Activated CD8-positive, alpha-beta memory T cell treated with anti-CD3 and anti-CD28 coated beads, Interleukin-2, amount 50 U/mL, for 48 hours (primary cell): ENCODE data around the gene H1-8.

ENCODE experiments used
- DNase-seq: peaks from one replicate; pipeline ENCODE4 v3.0.0-alpha.2; 2020

Gene H1-8

DNA sequence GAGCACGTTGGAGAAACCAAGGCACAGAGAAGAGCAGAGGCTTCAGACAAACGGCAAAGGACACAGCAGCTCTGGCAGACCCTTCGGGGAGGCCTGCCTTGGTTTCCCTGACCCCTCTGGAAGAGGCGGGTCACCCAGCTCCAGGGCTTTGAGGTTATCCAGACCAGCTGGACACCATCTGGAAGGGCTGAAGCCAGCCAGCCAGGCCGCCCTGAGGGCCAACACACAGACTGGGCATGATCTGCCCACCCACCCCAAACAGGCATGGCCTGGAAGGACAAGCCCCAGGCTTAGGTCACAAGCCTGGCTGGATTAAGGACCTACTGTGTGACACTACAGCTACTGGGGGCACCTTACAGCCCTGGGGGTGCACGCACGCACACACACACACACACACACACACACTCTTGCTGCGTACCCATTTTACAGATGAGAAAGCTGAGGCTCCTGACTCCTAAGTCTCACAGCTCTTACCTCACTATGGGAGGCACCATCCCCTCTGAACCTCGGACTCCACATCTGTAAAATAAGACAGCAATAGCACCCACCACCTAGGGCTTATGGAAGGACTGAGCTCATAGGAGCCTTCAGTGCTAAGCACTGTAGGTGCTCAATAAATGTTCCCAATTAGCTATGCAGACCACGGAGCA lies 52.7 kb downstream of the H1-8 start:
- DNase-seq, result no peak

DNA sequence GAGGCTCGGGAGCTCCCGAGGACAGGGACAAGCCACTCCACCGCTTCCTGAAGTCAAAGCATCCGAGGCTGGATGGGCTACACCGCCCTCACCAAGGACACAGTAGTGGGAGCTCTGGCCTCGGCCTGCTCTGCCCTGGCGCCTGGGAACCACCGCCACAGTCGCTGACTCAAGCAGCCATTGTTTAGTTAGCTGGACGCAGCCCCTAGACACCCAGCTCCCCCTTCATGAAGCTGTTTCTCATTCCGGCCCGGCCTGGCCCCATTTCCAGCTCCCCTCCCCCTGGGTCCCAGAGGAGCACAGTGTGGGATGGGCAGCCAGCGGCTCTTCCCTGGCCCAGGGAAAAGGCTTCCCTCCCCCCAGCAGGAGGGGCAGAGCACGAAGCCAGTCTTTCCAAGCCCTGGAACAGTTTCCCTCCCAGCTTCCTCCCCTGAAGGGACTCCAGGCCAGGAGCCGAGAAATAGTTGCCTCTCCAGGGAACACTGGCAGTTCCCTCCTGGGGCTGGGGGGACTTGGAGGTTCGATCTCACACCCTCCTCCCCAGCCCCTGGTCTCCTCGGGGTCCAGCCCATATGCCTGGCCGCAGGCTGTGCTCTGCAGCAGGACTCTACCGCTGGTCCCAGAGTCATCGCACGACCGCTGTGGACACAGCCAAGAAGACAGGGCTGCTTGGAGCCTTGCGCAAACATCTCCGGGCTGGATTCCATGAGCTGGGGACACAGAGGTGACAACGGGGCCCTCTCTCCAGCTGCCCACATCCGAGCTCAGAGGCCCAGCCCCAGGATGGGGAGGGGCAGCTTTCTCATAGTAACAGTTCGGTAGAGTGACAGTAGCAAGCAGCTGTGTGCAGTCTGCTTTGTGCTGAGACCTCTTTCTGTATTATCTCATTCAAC lies 53.5 kb downstream of the H1-8 start:
- DNase-seq, result no peak

DNA sequence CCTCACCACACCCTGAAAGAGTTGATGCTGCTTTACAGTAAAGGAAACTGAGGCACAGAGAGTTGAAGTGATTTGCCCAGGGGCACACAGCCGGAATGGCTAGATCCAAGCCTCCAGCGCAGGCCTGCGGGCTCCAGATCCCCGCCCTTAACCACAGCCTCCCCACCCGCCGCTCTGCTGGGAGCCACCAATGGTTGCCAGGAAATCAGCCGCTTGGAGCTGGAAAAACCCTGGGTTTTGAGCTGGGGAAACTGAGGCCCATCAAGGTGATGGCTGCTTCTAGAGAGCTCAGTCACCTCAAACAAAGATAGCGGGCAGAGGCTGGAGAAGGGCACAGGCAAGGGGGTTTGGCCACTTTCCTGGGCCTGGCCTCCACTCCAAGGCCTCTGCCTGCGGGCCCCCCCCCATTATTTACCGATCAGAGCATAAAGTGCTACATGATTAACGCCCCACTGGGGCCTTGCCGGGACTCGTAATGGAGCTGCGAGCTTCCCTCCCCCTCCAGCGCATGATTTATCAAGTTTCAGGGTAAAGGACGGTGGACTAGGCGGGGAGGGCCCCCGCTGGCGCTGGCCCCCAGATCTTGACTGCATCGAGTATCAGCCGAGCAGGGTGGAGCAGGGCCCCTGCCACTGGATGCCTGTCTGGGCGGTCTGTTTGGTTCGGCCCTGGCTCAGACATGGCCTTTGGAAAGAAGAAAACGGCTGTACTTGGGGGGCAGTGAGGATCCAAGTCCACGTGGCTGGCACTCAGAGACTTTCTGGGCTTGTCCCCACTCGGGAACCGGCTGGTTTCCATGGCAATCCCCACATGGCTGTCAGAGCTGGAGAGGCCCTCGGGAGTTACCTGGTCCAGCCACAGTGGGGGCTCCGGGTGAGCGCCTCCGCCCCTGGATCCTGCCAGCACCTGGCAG lies 54.4 kb downstream of the H1-8 start:
- no peak for DNase-seq

DNA sequence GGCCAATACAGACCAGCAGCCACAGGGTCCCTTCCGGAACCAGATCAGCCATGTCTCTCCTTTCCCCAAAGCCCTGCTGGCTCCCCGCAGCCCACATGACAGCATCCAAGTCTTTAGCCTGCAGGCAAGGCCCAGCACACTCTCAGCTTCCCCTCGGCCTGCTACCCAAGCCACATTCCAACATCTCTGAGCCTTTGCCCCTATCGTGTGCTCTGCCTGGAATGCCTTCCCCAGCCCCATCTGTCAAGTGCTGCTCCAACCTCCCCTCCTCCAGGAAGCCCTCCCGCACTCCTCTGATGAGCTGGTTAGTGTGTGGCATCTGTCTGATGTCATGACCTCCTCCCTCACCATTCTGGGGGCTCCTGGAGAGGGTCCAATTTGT lies 55.0 kb downstream of the H1-8 start:
- no peak for DNase-seq

DNA sequence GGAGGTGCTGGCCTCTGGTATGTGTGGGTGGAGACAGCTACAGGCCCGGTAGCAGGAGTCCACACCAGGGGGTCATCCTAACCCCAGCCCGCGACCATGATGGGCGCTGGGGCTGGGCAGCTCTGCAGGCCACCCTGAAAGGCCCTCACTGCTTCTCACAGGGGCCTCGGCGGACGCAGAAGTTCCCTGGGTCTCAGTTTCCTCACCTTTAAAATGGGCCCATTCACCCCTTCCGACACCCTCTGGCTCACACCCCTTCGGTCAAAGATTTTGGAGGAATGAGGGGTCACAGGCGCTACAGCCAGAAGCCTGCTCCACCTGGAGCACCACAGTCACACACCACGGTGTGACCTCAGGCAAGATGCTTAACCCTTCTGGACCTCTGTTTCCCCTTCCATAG lies 55.5 kb downstream of the H1-8 start:
- no peak for DNase-seq

DNA sequence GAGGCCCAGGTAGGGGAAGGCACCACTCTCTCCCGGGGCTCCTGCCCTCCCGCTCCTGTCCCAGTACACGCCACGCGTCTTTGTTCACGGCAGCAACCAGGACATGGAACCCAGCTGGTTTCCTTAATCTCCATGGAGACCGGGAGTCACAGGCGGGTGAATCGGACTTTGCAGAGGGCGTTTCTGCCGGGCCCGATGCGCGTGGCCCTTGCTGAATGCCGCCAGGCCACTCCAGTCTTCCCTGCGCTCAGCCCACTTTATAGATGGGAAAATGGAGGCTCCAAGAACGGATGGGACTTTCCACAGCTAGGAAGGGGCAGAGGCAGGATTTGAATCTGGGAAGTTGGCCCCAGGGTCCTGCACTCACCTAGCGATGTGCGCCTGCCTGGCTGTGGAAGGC lies 56.1 kb downstream of the H1-8 start:
- no peak for DNase-seq

DNA sequence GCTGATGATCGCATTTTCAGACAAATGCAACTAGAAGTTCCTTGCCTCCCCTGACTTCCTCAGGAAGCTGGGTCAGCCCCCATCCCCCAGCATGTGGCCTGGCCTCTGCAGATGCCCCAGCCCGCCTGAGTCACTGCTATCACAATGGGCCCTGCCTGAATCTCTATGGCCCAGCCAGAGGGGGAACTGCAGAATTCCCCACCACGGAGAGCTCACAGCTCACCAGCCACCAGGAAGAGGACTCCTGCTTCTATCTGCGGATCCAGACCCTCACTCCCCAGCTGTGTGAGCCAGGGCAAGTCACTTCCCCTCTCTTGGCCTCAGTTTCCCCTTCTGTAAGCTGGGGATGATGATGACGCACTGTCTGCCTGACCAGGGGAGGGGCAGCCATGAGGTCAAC lies 56.6 kb downstream of the H1-8 start:
- no peak for DNase-seq

DNA sequence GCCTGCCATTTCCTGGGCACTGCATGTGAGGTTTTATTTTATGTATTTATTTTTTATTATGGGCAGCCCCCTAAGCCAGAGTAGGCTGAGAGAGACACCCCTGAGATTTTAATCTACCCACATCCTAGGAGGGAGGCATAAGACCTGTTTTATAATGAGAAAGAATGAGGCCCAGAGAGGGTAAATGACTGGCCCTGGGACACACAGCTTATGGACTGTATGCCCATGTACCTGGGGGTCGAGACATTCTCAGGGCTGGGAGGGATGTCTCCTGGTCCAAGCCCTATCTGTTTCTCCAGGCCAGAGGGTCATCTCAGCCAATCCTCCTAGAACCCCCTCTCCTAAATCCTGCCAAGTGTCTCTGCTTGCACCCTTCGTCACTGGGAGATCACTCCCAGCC lies 57.4 kb downstream of the H1-8 start:
- no peak for DNase-seq
